Adrenal gland (tissue), 12 donors: ENCODE data around the gene PDGFB. TPM values are rescaled to one million over a fixed set of nuclear protein-coding genes. Genes with fewer than 3 reads are reported as not detected.

ENCODE experiments used
- DNase-seq, 7 donors: peaks; one replicate each; pipeline ENCODE4 v3.0.0-alpha.2; 2019 to 2020
- H3K27ac ChIP-seq, 5 donors: fragments of 200-600 bp; sonication (generic) in 4 of 5; 1 replicate in 3 of 5; 2 replicates in 2 of 5; pipeline versions ENCODE4 v1.5.1 to v1.8.0; 2016 to 2020; ENCODE audit warnings: mild to moderate bottlenecking in 1 of 5
- H3K27me3 ChIP-seq: fragments of 200-600 bp; 2 replicates; pipeline ENCODE4 v1.8.0; 2021
- H3K36me3 ChIP-seq, 2 donors: fragments of 200-600 bp; replicated peaks in 1 of 2; 1 replicate in 1 of 2; 2 replicates in 1 of 2; pipeline versions ENCODE4 v1.5.1 to v1.8.0; 2018 to 2022
- H3K4me1 ChIP-seq, 2 donors: fragments of 200-600 bp; replicated peaks in 1 of 2; 1 replicate in 1 of 2; 2 replicates in 1 of 2; pipeline versions ENCODE4 v1.5.1 to v1.8.0; 2018 to 2021
- H3K4me3 ChIP-seq, 4 donors: fragments of 200-600 bp; sonication (generic) in 3 of 4; one replicate each; pipeline ENCODE4 v1.5.1; 2016 to 2018
- H3K9me3 ChIP-seq, 3 donors: fragments of 200-600 bp; sonication (generic) in 1 of 3; replicated peaks in 1 of 3; 1 replicate in 2 of 3; 2 replicates in 1 of 3; pipeline versions ENCODE4 v1.5.1 to v1.8.0; 2016 to 2021
- POLR2A ChIP-seq, 2 donors: fragments of 450-650 bp; IDR thresholded peaks; one replicate each; pipeline ENCODE4 v1.6.1; 2017; ENCODE audit warnings: antibody characterized with exemption in 2 of 2, mild to moderate bottlenecking in 2 of 2, moderate library complexity in 1 of 2
- WGBS, 4 donors: extraction: QIAGEN DNeasy Blood & Tissue Kit in 2 of 4; methylation state at CpG; one replicate each; pipeline versions ENCODE4 v1.1.5 to v1.1.7; 2013 to 2017; 5-methylcytosine and 5-hydroxymethylcytosine counted together
- intact Hi-C, 2 donors: fragments of 100-400 bp; cut with DNase I; formaldehyde crosslinking; loops; one replicate each; pipeline versions ENCODE4 v1.14.1 to v1.15.0; 2022 to 2023
- polyA plus RNA-seq, 3 donors: library from polyadenylated mRNA; stranded (reverse); fragments of 200-250 nt in 2 of 3; fragments of 350-450 nt in 1 of 3; fragmentation: Illumina TruSeq in 1 of 3; extraction: RNeasy Lipid Tissue Mini Kit (QIAGEN cat#74804) in 1 of 3; gene quantifications; one replicate each; pipeline ENCODE4 v1.2.3, GENCODE V29; 2013 to 2014
- total RNA-seq, 9 donors: library from RNA; depleted of rRNA in 4 of 9; stranded (reverse); fragments of >200 nt in 4 of 9; fragments of 120-200 nt in 1 of 9; fragmentation: NEBNext Ultra II Directional in 1 of 9; extraction: Animal tissue kit (Norgen Biotek cat#: 25700) in 1 of 9; gene quantifications; one replicate each; pipeline versions ENCODE4 v1.1.0 to v1.2.4, GENCODE V29; 2013 to 2023
- TF ChIP-seq, protein P1 (sequence below), 6 experiments: fragments of 450-650 bp in 4 of 6; fragments of 200-600 bp in 2 of 6; sonication (generic) in 1 of 6; IDR thresholded peaks; 1 replicate in 5 of 6; 2 replicates in 1 of 6; pipeline versions ENCODE4 v1.5.1 to v1.8.0; 2016 to 2021; ENCODE audit warnings: antibody characterized with exemption in 6 of 6, mild to moderate bottlenecking in 2 of 6, moderate library complexity in 1 of 6
- donor health status: healthy with polysubstance abuse.
- donor health status: Bipolar disorder and iron deficiency.
- donor health status: DM: yes; HTN: yes; CAD: no.
- donor health status: DM: no; HTN: no; CAD: no.
- donor health status: DM: no; HTN: no; CAD: no.
- donor health status: DM: yes; HTN: yes; CAD: no.

The PDGFB gene
- total and polyA plus RNA-seq, 12 donors: 1.8 to 10.9 (median 6.1) TPM

- no peak overlapping the region for H3K4me3 ChIP-seq
- intact Hi-C loops: no loop called here
- H3K9me3 ChIP-seq: no peaks in the 10 kb centered on the region
- 86 to 89% (median 88%) methylated on average over 9 to 10 of the region's 10 CpGs for WGBS, 4 donors
- TF ChIP-seq, protein P1, sequence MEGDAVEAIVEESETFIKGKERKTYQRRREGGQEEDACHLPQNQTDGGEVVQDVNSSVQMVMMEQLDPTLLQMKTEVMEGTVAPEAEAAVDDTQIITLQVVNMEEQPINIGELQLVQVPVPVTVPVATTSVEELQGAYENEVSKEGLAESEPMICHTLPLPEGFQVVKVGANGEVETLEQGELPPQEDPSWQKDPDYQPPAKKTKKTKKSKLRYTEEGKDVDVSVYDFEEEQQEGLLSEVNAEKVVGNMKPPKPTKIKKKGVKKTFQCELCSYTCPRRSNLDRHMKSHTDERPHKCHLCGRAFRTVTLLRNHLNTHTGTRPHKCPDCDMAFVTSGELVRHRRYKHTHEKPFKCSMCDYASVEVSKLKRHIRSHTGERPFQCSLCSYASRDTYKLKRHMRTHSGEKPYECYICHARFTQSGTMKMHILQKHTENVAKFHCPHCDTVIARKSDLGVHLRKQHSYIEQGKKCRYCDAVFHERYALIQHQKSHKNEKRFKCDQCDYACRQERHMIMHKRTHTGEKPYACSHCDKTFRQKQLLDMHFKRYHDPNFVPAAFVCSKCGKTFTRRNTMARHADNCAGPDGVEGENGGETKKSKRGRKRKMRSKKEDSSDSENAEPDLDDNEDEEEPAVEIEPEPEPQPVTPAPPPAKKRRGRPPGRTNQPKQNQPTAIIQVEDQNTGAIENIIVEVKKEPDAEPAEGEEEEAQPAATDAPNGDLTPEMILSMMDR (IDR thresholded peaks at IDR 0.05): no peak
- no peak for TF ChIP-seq POLR2A (IDR thresholded peaks at IDR 0.05)
- DNase-seq: peak in 1 of 7 donors; percentile 10
- H3K27ac ChIP-seq: no peak overlapping the region
- no peaks in the 10 kb centered on the region for H3K4me1 ChIP-seq
- H3K27me3 ChIP-seq: no peaks in the 10 kb centered on the region
- H3K36me3 ChIP-seq: peaks cover 0 to 16% of the 10 kb centered on the region in 2 donors
These were observed 22.6 kb downstream of the PDGFB start for GRCh38 chr22:39221999-39222686.

DNA sequence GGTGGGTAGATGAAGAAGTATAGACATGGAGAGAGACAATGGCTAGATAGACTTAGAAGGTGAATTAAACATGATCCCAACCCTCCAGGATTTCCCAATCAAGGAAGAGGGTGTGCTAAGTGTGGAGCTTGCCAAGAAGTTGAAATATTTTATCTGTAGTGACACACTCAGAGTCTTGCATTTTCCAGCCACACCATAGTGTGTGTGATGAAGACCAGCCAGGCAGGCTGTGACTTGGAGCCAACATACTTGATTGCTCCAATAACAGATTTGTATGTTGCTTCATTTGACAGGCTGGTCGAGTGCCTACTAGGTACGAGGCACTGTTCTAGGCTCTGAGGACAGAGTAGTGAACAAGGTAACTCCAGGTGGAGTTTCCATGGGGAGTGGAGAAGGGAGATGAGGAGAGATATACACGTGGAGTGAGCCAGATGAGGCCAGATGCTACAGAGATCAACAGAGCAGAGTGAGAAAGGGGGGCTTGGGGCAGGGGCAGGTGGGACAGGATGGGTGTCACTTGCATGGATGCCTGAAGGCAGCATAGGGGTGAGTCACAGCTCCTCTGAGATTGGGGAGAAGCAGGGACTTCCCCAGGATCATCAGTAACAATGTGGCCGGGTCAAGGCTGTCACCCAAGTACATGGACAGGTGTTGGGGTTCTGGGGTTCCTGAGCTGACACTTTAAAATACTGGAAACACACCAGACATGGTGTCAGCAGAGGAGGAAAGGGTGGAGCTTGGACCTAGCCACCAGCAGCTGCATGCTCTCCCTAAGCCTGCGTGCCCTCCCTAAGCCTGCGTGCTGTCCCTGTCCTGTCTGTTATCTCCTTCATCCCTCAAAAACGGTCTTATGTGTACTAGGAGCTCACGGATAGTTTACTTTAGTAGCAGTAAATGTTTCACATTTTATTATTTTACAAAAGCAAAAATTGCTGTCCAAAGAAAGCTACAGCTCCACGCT lies 23.6 kb downstream of the PDGFB start:
- intact Hi-C loops: no loop called here
- Histone ChIP-seq H3K36me3 (peaks cover 0 to 14% of the 10 kb centered on the region in 2 donors), H3K27ac (no peak overlapping the region), H3K4me1 (no peaks in the 10 kb centered on the region), H3K4me3 (no peak overlapping the region), H3K27me3 (no peaks in the 10 kb centered on the region), H3K9me3 (no peaks in the 10 kb centered on the region)
- TF ChIP-seq POLR2A (IDR thresholded peaks at IDR 0.05): no peak
- TF ChIP-seq, protein P1 (IDR thresholded peaks at IDR 0.05): no peak
- DNase-seq: peak in 2 of 7 donors; percentile 21 to 28
- 71 to 74% (median 72%) methylated on average over 9 of the region's 9 CpGs for WGBS, 4 donors

DNA sequence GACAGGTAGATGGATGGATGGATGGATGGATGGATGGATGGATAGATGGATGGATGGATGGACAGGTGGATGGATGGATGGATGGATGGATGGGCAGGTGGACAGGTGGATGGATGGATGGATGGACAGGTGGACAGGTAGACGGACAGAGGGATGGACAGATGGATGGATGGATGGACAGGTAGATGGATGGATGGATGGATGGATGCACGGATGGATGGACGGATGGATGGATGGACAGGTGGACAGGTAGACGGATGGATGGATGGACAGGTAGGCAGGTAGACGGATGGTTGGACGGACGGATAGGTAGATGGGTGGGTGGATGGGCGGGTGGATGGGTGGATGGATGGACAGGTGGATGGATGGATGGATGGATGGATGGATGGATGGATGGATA lies 24.3 kb downstream of the PDGFB start:
- no peak overlapping the region for H3K27ac ChIP-seq
- TF ChIP-seq, protein P1 (IDR thresholded peaks at IDR 0.05): no peak
- no peak for TF ChIP-seq POLR2A (IDR thresholded peaks at IDR 0.05)
- H3K4me1 ChIP-seq: no peaks in the 10 kb centered on the region
- DNase-seq: peak in 2 of 7 donors; percentile 8 to 19
- WGBS, 4 donors: 80 to 92% (median 85%) methylated on average over 8 of the region's 8 CpGs
- intact Hi-C loops: no loop called here
- peaks cover 0 to 12% of the 10 kb centered on the region in 2 donors for H3K36me3 ChIP-seq
- H3K27me3 ChIP-seq: no peaks in the 10 kb centered on the region
- no peak overlapping the region for H3K4me3 ChIP-seq
- no peaks in the 10 kb centered on the region for H3K9me3 ChIP-seq
